ENCODE measurements around the gene RACGAP1. TPM values are rescaled to one million over a fixed set of nuclear protein-coding genes. Genes with fewer than 3 reads are reported as not detected.

The RACGAP1 gene
- total and polyA plus RNA-seq, 2 experiments from 2014 or later, result 19.0 to 52.8 TPM

GRCh38 chr12:49976557-49976956 is 48.7 kb downstream of the RACGAP1 start (continued):
- TF ChIP-seq, protein P1, sequence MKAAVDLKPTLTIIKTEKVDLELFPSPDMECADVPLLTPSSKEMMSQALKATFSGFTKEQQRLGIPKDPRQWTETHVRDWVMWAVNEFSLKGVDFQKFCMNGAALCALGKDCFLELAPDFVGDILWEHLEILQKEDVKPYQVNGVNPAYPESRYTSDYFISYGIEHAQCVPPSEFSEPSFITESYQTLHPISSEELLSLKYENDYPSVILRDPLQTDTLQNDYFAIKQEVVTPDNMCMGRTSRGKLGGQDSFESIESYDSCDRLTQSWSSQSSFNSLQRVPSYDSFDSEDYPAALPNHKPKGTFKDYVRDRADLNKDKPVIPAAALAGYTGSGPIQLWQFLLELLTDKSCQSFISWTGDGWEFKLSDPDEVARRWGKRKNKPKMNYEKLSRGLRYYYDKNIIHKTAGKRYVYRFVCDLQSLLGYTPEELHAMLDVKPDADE (IDR thresholded peaks at IDR 0.05), result no peak

- ATAC-seq (peak; percentile 62), DNase-seq (ENCODE audit: low spot score) (no peak)
- Histone ChIP-seq H3K79me2 (replicated peaks; ENCODE audit: insufficient read depth) (no peaks in the 10 kb centered on the region), H4K20me1 (replicated peaks; ENCODE audit: insufficient read depth) (no peaks in the 10 kb centered on the region), H3K36me3 (ENCODE audit: insufficient read depth) (no peaks in the 10 kb centered on the region), H3K9me2 (ENCODE audit: insufficient read depth) (no peaks in the 10 kb centered on the region), H3K4me3 (no peak overlapping the region), H3K4me1 (ENCODE audit: insufficient read depth) (peaks cover 13% of the 10 kb centered on the region), H3K27ac (ENCODE audit: low read depth) (no peak overlapping the region), H3F3A (replicated peaks; ENCODE audit: low read depth) (no peaks in the 10 kb centered on the region), H3K27me3 (ENCODE audit: insufficient read depth) (no peaks in the 10 kb centered on the region), H3K4me2 (no peak overlapping the region), H2AFZ (no peak overlapping the region)
- H3K27me3 Mint-ChIP-seq (ENCODE audit: insufficient read depth, low read depth, poor library complexity), result peaks cover 10% of the 10 kb centered on the region
- H3K27ac Mint-ChIP-seq, result no peak overlapping the region
- no peak overlapping the region for H3K4me3 Mint-ChIP-seq
- H3K4me1 Mint-ChIP-seq, result peaks cover 23% of the 10 kb centered on the region
- no peaks in the 10 kb centered on the region for H3K9me3 Mint-ChIP-seq
- H3K36me3 Mint-ChIP-seq (ENCODE audit: low read depth), result no peaks in the 10 kb centered on the region
- TF ChIP-seq CTCF (conservative IDR thresholded peaks at IDR 0.05; ENCODE audit: low read depth in 2 of 2) (no peak), POLR2AphosphoS5 (IDR thresholded peaks at IDR 0.05; ENCODE audit: low read depth) (no peak), NANOG (IDR thresholded peaks at IDR 0.05; ENCODE audit: borderline replicate concordance) (no peak), EZH2 (IDR thresholded peaks at IDR 0.05; ENCODE audit: low read depth, unreplicated experiment) (no peak), CREB1 (CRISPR knock-in tag; IDR thresholded peaks at IDR 0.05; ENCODE audit: low read depth) (no peak), EZH2phosphoT487 (IDR thresholded peaks at IDR 0.05; ENCODE audit: unreplicated experiment) (no peak), ZNF114 (CRISPR knock-in tag; IDR thresholded peaks at IDR 0.05) (no peak), JUNB (IDR thresholded peaks at IDR 0.05; ENCODE audit: unreplicated experiment) (no peak), STAT1 (IDR thresholded peaks at IDR 0.05; ENCODE audit: unreplicated experiment) (no peak)
- TF ChIP-seq, protein P2, sequence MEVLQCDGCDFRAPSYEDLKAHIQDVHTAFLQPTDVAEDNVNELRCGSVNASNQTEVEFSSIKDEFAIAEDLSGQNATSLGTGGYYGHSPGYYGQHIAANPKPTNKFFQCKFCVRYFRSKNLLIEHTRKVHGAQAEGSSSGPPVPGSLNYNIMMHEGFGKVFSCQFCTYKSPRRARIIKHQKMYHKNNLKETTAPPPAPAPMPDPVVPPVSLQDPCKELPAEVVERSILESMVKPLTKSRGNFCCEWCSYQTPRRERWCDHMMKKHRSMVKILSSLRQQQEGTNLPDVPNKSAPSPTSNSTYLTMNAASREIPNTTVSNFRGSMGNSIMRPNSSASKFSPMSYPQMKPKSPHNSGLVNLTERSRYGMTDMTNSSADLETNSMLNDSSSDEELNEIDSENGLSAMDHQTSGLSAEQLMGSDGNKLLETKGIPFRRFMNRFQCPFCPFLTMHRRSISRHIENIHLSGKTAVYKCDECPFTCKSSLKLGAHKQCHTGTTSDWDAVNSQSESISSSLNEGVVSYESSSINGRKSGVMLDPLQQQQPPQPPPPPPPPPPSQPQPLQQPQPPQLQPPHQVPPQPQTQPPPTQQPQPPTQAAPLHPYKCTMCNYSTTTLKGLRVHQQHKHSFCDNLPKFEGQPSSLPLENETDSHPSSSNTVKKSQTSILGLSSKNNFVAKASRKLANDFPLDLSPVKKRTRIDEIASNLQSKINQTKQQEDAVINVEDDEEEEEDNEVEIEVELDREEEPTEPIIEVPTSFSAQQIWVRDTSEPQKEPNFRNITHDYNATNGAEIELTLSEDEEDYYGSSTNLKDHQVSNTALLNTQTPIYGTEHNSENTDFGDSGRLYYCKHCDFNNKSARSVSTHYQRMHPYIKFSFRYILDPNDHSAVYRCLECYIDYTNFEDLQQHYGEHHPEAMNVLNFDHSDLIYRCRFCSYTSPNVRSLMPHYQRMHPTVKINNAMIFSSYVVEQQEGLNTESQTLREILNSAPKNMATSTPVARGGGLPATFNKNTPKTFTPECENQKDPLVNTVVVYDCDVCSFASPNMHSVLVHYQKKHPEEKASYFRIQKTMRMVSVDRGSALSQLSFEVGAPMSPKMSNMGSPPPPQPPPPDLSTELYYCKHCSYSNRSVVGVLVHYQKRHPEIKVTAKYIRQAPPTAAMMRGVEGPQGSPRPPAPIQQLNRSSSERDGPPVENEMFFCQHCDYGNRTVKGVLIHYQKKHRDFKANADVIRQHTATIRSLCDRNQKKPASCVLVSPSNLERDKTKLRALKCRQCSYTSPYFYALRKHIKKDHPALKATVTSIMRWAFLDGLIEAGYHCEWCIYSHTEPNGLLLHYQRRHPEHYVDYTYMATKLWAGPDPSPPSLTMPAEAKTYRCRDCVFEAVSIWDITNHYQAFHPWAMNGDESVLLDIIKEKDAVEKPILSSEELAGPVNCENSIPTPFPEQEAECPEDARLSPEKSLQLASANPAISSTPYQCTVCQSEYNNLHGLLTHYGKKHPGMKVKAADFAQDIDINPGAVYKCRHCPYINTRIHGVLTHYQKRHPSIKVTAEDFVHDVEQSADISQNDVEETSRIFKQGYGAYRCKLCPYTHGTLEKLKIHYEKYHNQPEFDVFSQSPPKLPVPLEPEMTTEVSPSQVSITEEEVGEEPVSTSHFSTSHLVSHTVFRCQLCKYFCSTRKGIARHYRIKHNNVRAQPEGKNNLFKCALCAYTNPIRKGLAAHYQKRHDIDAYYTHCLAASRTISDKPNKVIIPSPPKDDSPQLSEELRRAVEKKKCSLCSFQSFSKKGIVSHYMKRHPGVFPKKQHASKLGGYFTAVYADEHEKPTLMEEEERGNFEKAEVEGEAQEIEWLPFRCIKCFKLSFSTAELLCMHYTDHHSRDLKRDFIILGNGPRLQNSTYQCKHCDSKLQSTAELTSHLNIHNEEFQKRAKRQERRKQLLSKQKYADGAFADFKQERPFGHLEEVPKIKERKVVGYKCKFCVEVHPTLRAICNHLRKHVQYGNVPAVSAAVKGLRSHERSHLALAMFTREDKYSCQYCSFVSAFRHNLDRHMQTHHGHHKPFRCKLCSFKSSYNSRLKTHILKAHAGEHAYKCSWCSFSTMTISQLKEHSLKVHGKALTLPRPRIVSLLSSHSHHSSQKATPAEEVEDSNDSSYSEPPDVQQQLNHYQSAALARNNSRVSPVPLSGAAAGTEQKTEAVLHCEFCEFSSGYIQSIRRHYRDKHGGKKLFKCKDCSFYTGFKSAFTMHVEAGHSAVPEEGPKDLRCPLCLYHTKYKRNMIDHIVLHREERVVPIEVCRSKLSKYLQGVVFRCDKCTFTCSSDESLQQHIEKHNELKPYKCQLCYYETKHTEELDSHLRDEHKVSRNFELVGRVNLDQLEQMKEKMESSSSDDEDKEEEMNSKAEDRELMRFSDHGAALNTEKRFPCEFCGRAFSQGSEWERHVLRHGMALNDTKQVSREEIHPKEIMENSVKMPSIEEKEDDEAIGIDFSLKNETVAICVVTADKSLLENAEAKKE (CRISPR knock-in tag; IDR thresholded peaks at IDR 0.05), result no peak
- TF ChIP-seq, protein P1 (IDR thresholded peaks at IDR 0.05), result no peak
- TF ChIP-seq, protein P3, sequence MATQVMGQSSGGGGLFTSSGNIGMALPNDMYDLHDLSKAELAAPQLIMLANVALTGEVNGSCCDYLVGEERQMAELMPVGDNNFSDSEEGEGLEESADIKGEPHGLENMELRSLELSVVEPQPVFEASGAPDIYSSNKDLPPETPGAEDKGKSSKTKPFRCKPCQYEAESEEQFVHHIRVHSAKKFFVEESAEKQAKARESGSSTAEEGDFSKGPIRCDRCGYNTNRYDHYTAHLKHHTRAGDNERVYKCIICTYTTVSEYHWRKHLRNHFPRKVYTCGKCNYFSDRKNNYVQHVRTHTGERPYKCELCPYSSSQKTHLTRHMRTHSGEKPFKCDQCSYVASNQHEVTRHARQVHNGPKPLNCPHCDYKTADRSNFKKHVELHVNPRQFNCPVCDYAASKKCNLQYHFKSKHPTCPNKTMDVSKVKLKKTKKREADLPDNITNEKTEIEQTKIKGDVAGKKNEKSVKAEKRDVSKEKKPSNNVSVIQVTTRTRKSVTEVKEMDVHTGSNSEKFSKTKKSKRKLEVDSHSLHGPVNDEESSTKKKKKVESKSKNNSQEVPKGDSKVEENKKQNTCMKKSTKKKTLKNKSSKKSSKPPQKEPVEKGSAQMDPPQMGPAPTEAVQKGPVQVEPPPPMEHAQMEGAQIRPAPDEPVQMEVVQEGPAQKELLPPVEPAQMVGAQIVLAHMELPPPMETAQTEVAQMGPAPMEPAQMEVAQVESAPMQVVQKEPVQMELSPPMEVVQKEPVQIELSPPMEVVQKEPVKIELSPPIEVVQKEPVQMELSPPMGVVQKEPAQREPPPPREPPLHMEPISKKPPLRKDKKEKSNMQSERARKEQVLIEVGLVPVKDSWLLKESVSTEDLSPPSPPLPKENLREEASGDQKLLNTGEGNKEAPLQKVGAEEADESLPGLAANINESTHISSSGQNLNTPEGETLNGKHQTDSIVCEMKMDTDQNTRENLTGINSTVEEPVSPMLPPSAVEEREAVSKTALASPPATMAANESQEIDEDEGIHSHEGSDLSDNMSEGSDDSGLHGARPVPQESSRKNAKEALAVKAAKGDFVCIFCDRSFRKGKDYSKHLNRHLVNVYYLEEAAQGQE (IDR thresholded peaks at IDR 0.05; ENCODE audit: unreplicated experiment), result no peak
These were observed 50.0 kb downstream of the RACGAP1 start for GRCh38 chr12:49975318-49975761.

All from GM23338 (cell line).